Neural progenitor cell (in vitro differentiated cells): ENCODE data around the gene PTPRN2.

Experiments
- EZH2 ChIP-seq: fragments of 200-600 bp; sonication (generic); IDR thresholded peaks from 2 replicates; pipeline ENCODE4 v1.6.1; 2017; ENCODE audit warnings: antibody characterized with exemption, mild to moderate bottlenecking, moderate library complexity
- EZH2phosphoT487 ChIP-seq: fragments of 200-600 bp; sonication (generic); IDR thresholded peaks from 2 replicates; pipeline ENCODE4 v1.6.1; 2017; ENCODE audit warnings: antibody characterized with exemption
- TF ChIP-seq, protein P1 (sequence below): fragments of 200-600 bp; sonication (generic); IDR thresholded peaks from 2 replicates; pipeline ENCODE4 v1.5.1; 2017; ENCODE audit warnings: antibody characterized with exemption, mild to moderate bottlenecking

GRCh38 chr7:157983502-157984422 lies 603.9 kb downstream of the PTPRN2 start:
- TF ChIP-seq, protein P1, sequence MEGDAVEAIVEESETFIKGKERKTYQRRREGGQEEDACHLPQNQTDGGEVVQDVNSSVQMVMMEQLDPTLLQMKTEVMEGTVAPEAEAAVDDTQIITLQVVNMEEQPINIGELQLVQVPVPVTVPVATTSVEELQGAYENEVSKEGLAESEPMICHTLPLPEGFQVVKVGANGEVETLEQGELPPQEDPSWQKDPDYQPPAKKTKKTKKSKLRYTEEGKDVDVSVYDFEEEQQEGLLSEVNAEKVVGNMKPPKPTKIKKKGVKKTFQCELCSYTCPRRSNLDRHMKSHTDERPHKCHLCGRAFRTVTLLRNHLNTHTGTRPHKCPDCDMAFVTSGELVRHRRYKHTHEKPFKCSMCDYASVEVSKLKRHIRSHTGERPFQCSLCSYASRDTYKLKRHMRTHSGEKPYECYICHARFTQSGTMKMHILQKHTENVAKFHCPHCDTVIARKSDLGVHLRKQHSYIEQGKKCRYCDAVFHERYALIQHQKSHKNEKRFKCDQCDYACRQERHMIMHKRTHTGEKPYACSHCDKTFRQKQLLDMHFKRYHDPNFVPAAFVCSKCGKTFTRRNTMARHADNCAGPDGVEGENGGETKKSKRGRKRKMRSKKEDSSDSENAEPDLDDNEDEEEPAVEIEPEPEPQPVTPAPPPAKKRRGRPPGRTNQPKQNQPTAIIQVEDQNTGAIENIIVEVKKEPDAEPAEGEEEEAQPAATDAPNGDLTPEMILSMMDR: no peak
- TF ChIP-seq EZH2phosphoT487: no peak
- TF ChIP-seq EZH2: no peak
